HepG2 (cell line): ENCODE data around the gene UBAP2. TPM values are rescaled to one million over a fixed set of nuclear protein-coding genes. Genes with fewer than 3 reads are reported as not detected.

Source experiments
- ATAC-seq: fragments of 200-7000 bp; cut with Tn5 transposase; 3 replicates; pipeline ENCODE4 v1.9.1; 2020; ENCODE audit warnings: mild to moderate bottlenecking, moderate library complexity
- BruUV-seq: library from RNA; stranded (reverse); fragments of 400-500 nt; replicated peaks from 2 replicates; lab custom pipeline; 2021; lab: Mats Ljungman, UMichigan
- CTCF ChIA-PET: fragments of 300-600 bp; formaldehyde crosslinking; extraction: SDS; loops from one replicate; lab custom pipeline; 2021; ENCODE audit warnings: low total read pairs, inconsistent platforms, low intra/inter-chr PET ratio; lab: Yijun Ruan, JAX
- POLR2A ChIA-PET: fragments of 350-600 bp; sonication (Branson Sonifier 250); formaldehyde crosslinking; loops from one replicate; lab custom pipeline; 2020; ENCODE audit warnings: antibody characterized with exemption, inconsistent platforms; lab: Yijun Ruan, JAX
- DNase-seq: peaks from one replicate; pipeline ENCODE4 v3.0.0-alpha.2; 2015; ENCODE audit warnings: low spot score
- FAIRE-seq: peaks from 3 replicates; lab custom pipeline; 2011; peaks lifted over from hg19 to GRCh38; lab: Jason Lieb, UNC
- H2AFZ ChIP-seq: one replicate; pipeline ENCODE4 v1.6.1; 2011; ENCODE audit warnings: low read length, inconsistent platforms
- H3K27ac ChIP-seq: fragments of 300-600 bp; 3 replicates; pipeline ENCODE4 v1.8.0; 2011; ENCODE audit warnings: mixed run types, mild to moderate bottlenecking, mixed read lengths, low read length, inconsistent platforms; ENCODE audit not compliant: insufficient read depth; ENCODE audit errors: extremely low read length
- H3K27me3 ChIP-seq, 2 experiments: fragments of 200-600 bp in 1 of 2; 2 replicates in 1 of 2; 3 replicates in 1 of 2; pipeline versions ENCODE4 v1.6.0 to v1.8.0; 2011; ENCODE audit warnings: low read length in 2 of 2, mild to moderate bottlenecking in 2 of 2, moderate library complexity in 2 of 2, inconsistent platforms in 1 of 2; ENCODE audit not compliant: insufficient read depth in 2 of 2, control insufficient read depth in 1 of 2
- H3K36me3 ChIP-seq, 2 experiments: fragments of 200-600 bp in 1 of 2; replicated peaks in 1 of 2; 2 replicates in 1 of 2; 3 replicates in 1 of 2; pipeline versions ENCODE4 v1.5.1 to v1.8.0; 2011; ENCODE audit warnings: low read length in 2 of 2, inconsistent platforms in 1 of 2; ENCODE audit not compliant: insufficient read depth in 2 of 2, control insufficient read depth in 1 of 2
- H3K4me1 ChIP-seq: 2 replicates; pipeline ENCODE4 v1.5.1; 2012; ENCODE audit warnings: low read length, inconsistent platforms; ENCODE audit not compliant: insufficient read depth
- H3K4me2 ChIP-seq: 2 replicates; pipeline ENCODE4 v1.6.0; 2011; ENCODE audit warnings: low read depth, low read length, inconsistent platforms
- H3K4me3 ChIP-seq, 3 experiments: fragments of 200-600 bp in 1 of 3; sonication (generic), shearing (Covaris generic) in 1 of 3; replicated peaks in 1 of 3; 2 replicates each; pipeline ENCODE4 v1.5.1; 2011 to 2016; ENCODE audit warnings: low read length in 3 of 3, inconsistent platforms in 2 of 3, low read depth in 2 of 3, mild to moderate bottlenecking in 2 of 3, control low read depth in 1 of 3, mixed read lengths in 1 of 3; ENCODE audit not compliant: insufficient read depth in 1 of 3
- H3K79me2 ChIP-seq: one replicate; pipeline ENCODE4 v1.6.1; 2011; ENCODE audit warnings: low read length, inconsistent platforms; ENCODE audit not compliant: insufficient read depth
- H3K9ac ChIP-seq: 2 replicates; pipeline ENCODE4 v1.6.0; 2011; ENCODE audit warnings: mild to moderate bottlenecking, low read depth, low read length, inconsistent platforms; ENCODE audit not compliant: insufficient read depth
- H3K9me3 ChIP-seq: 2 replicates; pipeline ENCODE4 v1.5.1; 2012; ENCODE audit warnings: mild to moderate bottlenecking, low read length
- H4K20me1 ChIP-seq: 2 replicates; pipeline ENCODE4 v1.6.0; 2011; ENCODE audit warnings: inconsistent platforms, mild to moderate bottlenecking, low read length, moderate library complexity; ENCODE audit not compliant: insufficient read depth
- AGO2 ChIP-seq: fragments of 200-400 bp; formaldehyde crosslinking; optimal IDR thresholded peaks from 2 replicates; pipeline ENCODE3; 2017; ENCODE audit warnings: mild to moderate bottlenecking, low read depth, low read length, moderate library complexity
- BRCA1 ChIP-seq: sonication (generic); formaldehyde crosslinking; IDR thresholded peaks from 2 replicates; pipeline ENCODE4 v1.4.0; 2020; ENCODE audit warnings: missing genetic modification reagents
- CTCF ChIP-seq: sonication (generic); formaldehyde crosslinking; IDR thresholded peaks from 2 replicates; pipeline ENCODE4 v1.5.0; 2020; ENCODE audit warnings: mild to moderate bottlenecking, missing genetic modification reagents, moderate library complexity
- DRAP1 ChIP-seq: IDR thresholded peaks from 2 replicates; pipeline ENCODE4 v1.6.1; 2016; ENCODE audit warnings: missing genetic modification reagents, missing compliant biosample characterization
- MIXL1 ChIP-seq: IDR thresholded peaks from 2 replicates; pipeline ENCODE4 v1.6.1; 2016
- MYPOP ChIP-seq: sonication (generic); formaldehyde crosslinking; IDR thresholded peaks from 2 replicates; pipeline ENCODE4 v1.8.1; 2023; ENCODE audit warnings: mild to moderate bottlenecking, moderate library complexity, missing genetic modification reagents
- POLR2A ChIP-seq, 2 experiments: IDR thresholded peaks; 2 replicates each; pipeline ENCODE4 v1.6.1; 2011; ENCODE audit warnings: low read depth in 2 of 2, low read length in 2 of 2, mild to moderate bottlenecking in 1 of 2, moderate library complexity in 1 of 2; ENCODE audit not compliant: insufficient read depth in 1 of 2
- POLR2AphosphoS5 ChIP-seq: IDR thresholded peaks from 2 replicates; pipeline ENCODE4 v1.6.1; 2012; ENCODE audit warnings: low read depth, low read length
- RAD21 ChIP-seq: fragments of 450-650 bp; formaldehyde crosslinking; IDR thresholded peaks from 2 replicates; pipeline ENCODE4 v1.5.0; 2020; ENCODE audit warnings: mild to moderate bottlenecking
- RBM22 ChIP-seq: fragments of 200-400 bp; formaldehyde crosslinking; optimal IDR thresholded peaks from 2 replicates; pipeline ENCODE3; 2017; ENCODE audit warnings: mild to moderate bottlenecking, low read length, moderate library complexity
- STAG1 ChIP-seq: sonication (generic); formaldehyde crosslinking; IDR thresholded peaks from 2 replicates; pipeline ENCODE4 v1.4.0; 2020; ENCODE audit warnings: missing genetic modification reagents
- XRCC5 ChIP-seq: fragments of 200-400 bp; formaldehyde crosslinking; optimal IDR thresholded peaks from 2 replicates; pipeline ENCODE3; 2017; ENCODE audit warnings: mild to moderate bottlenecking, low read length
- ZNF75D ChIP-seq: sonication (generic); formaldehyde crosslinking; IDR thresholded peaks from 2 replicates; pipeline ENCODE4 v1.8.1; 2023; ENCODE audit warnings: missing genetic modification reagents, mild to moderate bottlenecking, borderline replicate concordance
- WGBS: methylation state at CpG from one replicate; pipeline ENCODE4 v1.1.6; 2017; ENCODE audit warnings: low lambda C conversion rate; 5-methylcytosine and 5-hydroxymethylcytosine counted together
- in situ Hi-C: cut with HindIII; loops from 2 replicates; pipeline ENCODE4 v1.10.0; 2017; ENCODE audit warnings: low pct_unique_long_range_greater_than_20kb; ENCODE audit not compliant: extremely low pct_ligation_motif_present
- intact Hi-C: fragments of 100-400 bp; cut with micrococcal nuclease; formaldehyde crosslinking; loops from one replicate; pipeline ENCODE4 v1.10.0; 2022; ENCODE audit not compliant: unreplicated experiment
- polyA plus RNA-seq, 8 experiments: library from polyadenylated mRNA; depleted of rRNA in 3 of 8; stranded (reverse) in 7 of 8; unstranded in 1 of 8; fragments of >200 nt; fragmentation: Illumina TruSeq in 4 of 8; extraction: Trizol in 4 of 8; gene quantifications; 2 replicates each; pipeline versions ENCODE4 v1.2.1 to v1.2.3, GENCODE V29; 2011 to 2016; ENCODE audit warnings: low read depth in 4 of 8, missing spikeins in 1 of 8, mixed read lengths in 1 of 8; ENCODE audit not compliant: insufficient read depth in 1 of 8
- total RNA-seq, 5 experiments: library from RNA; depleted of rRNA; stranded (reverse); fragments of >200 nt; fragmentation: Illumina TruSeq; extraction: Trizol; gene quantifications; 2 replicates each; pipeline ENCODE4 v1.2.3, GENCODE V29; 2016; ENCODE audit warnings: low read depth in 1 of 5

Gene UBAP2
- total and polyA plus RNA-seq, 2 of the 13 experiments (the other 11 are each of a cell fraction or from before 2014, with no cell fraction given) = 19.0 to 22.0 TPM

GRCh38 chr9:33921967-33922895 is 126.5 kb downstream of the UBAP2 start:
- FAIRE-seq = peak; percentile 63

More at GRCh38 chr9:33921967-33922895, 126.5 kb downstream of the UBAP2 start:
- Histone ChIP-seq H3K36me3 (peaks cover 56 to 97% of the 10 kb centered on the region in 2 experiments), H3K4me3 (no peak overlapping the region), H3K4me1 (peaks cover 14% of the 10 kb centered on the region), H3K4me2 (no peak overlapping the region), H2AFZ (no peak overlapping the region), H3K9ac (no peak overlapping the region), H3K27me3 (no peaks in the 10 kb centered on the region), H3K79me2 (no peaks in the 10 kb centered on the region), H3K27ac (no peak overlapping the region), H3K9me3 (no peaks in the 10 kb centered on the region), H4K20me1 (no peaks in the 10 kb centered on the region; the same call in 1 of the 2 replicates)
- TF ChIP-seq RAD21 (CRISPR knock-in tag) (peak; percentile 28; the same call in 1 of the 2 replicates), POLR2A (IDR thresholded peaks at IDR 0.05; ENCODE audit: insufficient read depth in 1 of 2, low read depth in 2 of 2, low read length in 2 of 2) (peak in 1 of 2 experiments; percentile 28; a peak in 1 of 4 replicates), POLR2AphosphoS5 (peak; percentile 45), CTCF (CRISPR knock-in tag) (peak; percentile 61), AGO2 (peak; percentile 92), DRAP1 (CRISPR knock-in tag) (no peak), BRCA1 (CRISPR knock-in tag) (no peak), ZNF75D (CRISPR knock-in tag) (no peak), MIXL1 (CRISPR knock-in tag) (no peak), RBM22 (peak; percentile 84), XRCC5 (peak; percentile 60), STAG1 (CRISPR knock-in tag) (peak; percentile 45), MYPOP (CRISPR knock-in tag) (no peak)
- 96% methylated on average over 14 of the region's 14 CpGs for WGBS
- no TSS peak for BruUV-seq
- intact Hi-C loops = no loop called here
- in situ Hi-C loops = no loop called here
- ChIA-PET POLR2A (no interaction called here), CTCF (no interaction called here)
- ATAC-seq = peak; percentile 52
- DNase-seq = peak; percentile 21
